Naive thymus-derived CD8-positive, alpha-beta T cell (primary cell): ENCODE data around the gene ULK1. TPM values are rescaled to one million over a fixed set of nuclear protein-coding genes. Genes with fewer than 3 reads are reported as not detected.

Source experiments
- ATAC-seq, 2 donors: fragments of 150-1000 bp; cut with Tn5 transposase in 1 of 2; sonication (Bioruptor Pico), chemical (Tn5 transposase) in 1 of 2; 1 replicate in 1 of 2; 2 replicates in 1 of 2; pipeline ENCODE4 v1.10.0; 2021; ENCODE audit warnings: mild to moderate bottlenecking in 2 of 2, moderate library complexity in 2 of 2
- POLR2A ChIA-PET: fragments of 350-600 bp; sonication (Branson Sonifier 250); formaldehyde crosslinking; loops from one replicate; lab custom pipeline; 2021; ENCODE audit warnings: antibody characterized with exemption; lab: Charles Lee
- DNase-seq, 10 donors: peaks; one replicate each; pipeline versions ENCODE4 v3.0.0 to v3.0.0-alpha.2; 2020 to 2022
- H3K27ac Mint-ChIP-seq, 10 donors: one replicate each; pipeline ENCODE4 v1.8.0; 2020 to 2022; ENCODE audit warnings: mild to moderate bottlenecking in 10 of 10, mixed read lengths in 10 of 10, moderate library complexity in 4 of 10, inconsistent platforms in 1 of 10
- H3K27me3 Mint-ChIP-seq, 5 donors: one replicate each; pipeline ENCODE4 v1.8.0; 2021 to 2022; ENCODE audit warnings: mixed read lengths in 5 of 5
- H3K36me3 Mint-ChIP-seq, 3 donors: one replicate each; pipeline ENCODE4 v1.8.0; 2020 to 2022; ENCODE audit warnings: mixed read lengths in 3 of 3, mild to moderate bottlenecking in 2 of 3, inconsistent platforms in 1 of 3
- H3K4me1 Mint-ChIP-seq, 4 donors: one replicate each; pipeline ENCODE4 v1.8.0; 2021 to 2022; ENCODE audit warnings: mixed read lengths in 4 of 4
- H3K4me3 Mint-ChIP-seq, 10 donors: one replicate each; pipeline ENCODE4 v1.8.0; 2020 to 2022; ENCODE audit warnings: mild to moderate bottlenecking in 10 of 10, mixed read lengths in 10 of 10, moderate library complexity in 6 of 10, inconsistent platforms in 1 of 10
- H3K9me3 Mint-ChIP-seq, 9 donors: one replicate each; pipeline ENCODE4 v1.8.0; 2020 to 2022; ENCODE audit warnings: mixed read lengths in 9 of 9, mild to moderate bottlenecking in 3 of 9, inconsistent platforms in 1 of 9, moderate library complexity in 1 of 9
- polyA plus RNA-seq, 3 donors: library from polyadenylated mRNA; unstranded; fragments of 300-500 nt; fragmentation: Illumina TruSeq; gene quantifications; one replicate each; pipeline ENCODE4 v1.2.3, GENCODE V29; 2021
- total RNA-seq, 8 experiments: library from RNA in 2 of 8; stranded (reverse) in 2 of 8; gene quantifications; one replicate each; pipeline ENCODE4 v1.2.3 and lab custom pipeline; 2021 to 2026

ULK1 gene
- total RNA-seq (10 to 100 TPM; 47.1 to 54.4 TPM), polyA plus RNA-seq (under 1 TPM; 0.43 to 0.76 (median 0.68) TPM), total RNA-seq (lab: John Stamatoyannopoulos, UW) (23.0 to 53.3 (median 35.5) reads per million in 6 experiments)

DNA sequence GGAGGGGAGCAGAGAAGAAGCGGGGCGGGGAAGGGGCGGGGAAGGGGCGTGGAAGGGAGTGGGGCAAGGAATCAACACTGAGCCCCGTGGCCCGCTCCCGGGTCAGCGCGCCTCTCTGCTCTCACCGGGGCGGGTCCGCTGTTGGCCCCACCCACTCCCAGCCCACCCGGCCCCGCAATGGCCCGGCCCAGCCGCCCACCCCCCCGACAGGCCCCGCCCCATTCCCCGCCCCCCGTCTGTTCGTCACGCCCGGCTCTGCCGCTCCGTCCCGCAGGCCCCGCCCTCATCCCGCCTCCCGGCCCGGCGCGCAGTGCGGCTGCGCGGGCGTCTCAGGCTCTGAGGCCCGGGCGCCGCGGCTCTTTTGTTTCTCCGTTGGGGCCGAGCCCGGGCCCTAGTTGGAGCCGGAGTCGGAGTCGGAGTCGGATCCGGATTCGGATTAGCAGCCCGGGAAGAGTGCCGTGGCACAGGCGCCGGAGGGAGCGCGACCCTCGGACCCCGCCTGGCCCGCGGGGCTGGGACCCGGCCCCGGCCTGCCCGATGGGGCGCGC is at the start of gene ULK1:
TSS of gene ULK1 (plus strand) at position 310 of the 548 bp plus-strand sequence. CDS start 380 bp downstream, outside the sequence.
- POLR2A ChIA-PET: no interaction called here
- H3K9me3 Mint-ChIP-seq: no peaks in the 10 kb centered on the region
- ATAC-seq: peak; percentile 80 to 81

DNA sequence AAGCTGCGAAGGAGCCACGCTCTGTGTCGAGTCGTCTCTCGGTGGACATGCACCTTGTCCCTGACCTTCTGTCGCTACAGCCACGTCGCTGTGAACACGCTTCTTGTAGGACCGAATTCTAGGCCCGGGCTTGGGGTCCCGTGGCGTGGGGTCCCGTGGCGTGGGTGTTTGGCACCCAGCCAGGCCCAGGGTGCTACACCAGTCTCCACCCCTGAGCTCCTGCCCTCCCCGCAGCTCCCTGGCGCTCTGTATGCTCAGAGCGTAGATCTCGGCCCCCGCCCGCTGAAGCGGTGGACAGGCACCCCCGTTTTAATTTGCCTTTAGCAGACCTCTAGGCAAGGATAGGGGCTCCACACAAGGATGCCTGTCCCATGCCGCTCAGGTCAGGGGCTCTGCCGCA is 49.8 kb upstream of the ULK1 start:
- H3K27ac Mint-ChIP-seq: no peak overlapping the region
- no peaks in the 10 kb centered on the region for H3K27me3 Mint-ChIP-seq
- POLR2A ChIA-PET: no interaction called here
- no peak for ATAC-seq
- H3K4me1 Mint-ChIP-seq: no peaks in the 10 kb centered on the region
- H3K36me3 Mint-ChIP-seq: no peaks in the 10 kb centered on the region
- no peak overlapping the region for H3K4me3 Mint-ChIP-seq
- H3K9me3 Mint-ChIP-seq: no peaks in the 10 kb centered on the region
- no peak for DNase-seq

More for the DNA sequence above, at the start of gene ULK1:
- peak within 1 kb of the TSS; percentile 76 to 96 (median 88) for H3K27ac Mint-ChIP-seq
- no peaks in the 10 kb centered on the region for H3K27me3 Mint-ChIP-seq
- DNase-seq: peak; percentile 88 to 98 (median 93)
- H3K4me1 Mint-ChIP-seq: peaks cover 11 to 29% (median 20%) of the 10 kb centered on the region in 4 donors
- peak within 1 kb of the TSS; percentile 75 to 95 (median 88) for H3K4me3 Mint-ChIP-seq
- H3K36me3 Mint-ChIP-seq: peaks cover 0 to 2% (median 0%) of the 10 kb centered on the region in 3 donors

DNA sequence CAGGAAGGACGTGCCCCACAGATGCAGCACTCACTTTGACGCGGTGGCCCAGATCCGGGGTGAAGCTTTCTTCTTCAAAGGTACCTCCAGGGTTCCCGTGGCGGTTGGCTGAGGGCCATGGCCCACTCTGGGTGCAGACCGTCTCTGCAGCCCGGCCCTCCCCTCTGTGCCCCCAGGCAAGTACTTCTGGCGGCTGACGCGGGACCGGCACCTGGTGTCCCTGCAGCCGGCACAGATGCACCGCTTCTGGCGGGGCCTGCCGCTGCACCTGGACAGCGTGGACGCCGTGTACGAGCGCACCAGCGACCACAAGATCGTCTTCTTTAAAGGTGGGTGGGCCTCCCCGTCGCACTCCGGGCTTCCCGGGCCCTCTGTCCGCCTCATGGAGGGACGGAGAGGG is 49.3 kb upstream of the ULK1 start:
- Mint-ChIP-seq H3K4me1 (no peaks in the 10 kb centered on the region), H3K27ac (no peak overlapping the region), H3K4me3 (no peak overlapping the region), H3K27me3 (no peaks in the 10 kb centered on the region), H3K36me3 (no peaks in the 10 kb centered on the region), H3K9me3 (no peaks in the 10 kb centered on the region)
- no peak for ATAC-seq
- DNase-seq: no peak
- POLR2A ChIA-PET: no interaction called here

DNA sequence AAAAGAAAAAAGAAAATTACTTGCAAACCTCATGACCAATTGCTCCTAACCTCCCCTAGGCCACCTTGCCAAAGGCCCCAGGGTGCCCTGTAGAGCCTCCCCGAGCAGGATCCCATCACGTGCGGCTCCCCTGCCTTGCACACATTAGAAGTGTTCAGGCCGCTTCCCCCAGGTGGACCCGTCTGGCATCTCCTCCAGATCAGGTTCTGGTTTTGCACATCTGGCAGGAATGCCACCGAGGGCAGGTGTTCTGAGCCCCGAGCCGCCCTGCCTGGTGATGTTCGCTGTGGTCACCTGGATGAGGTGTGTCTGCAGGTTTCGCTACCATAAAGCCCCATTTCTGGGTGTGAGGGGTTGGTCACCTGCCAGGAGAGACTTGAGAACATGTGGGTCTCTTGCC is 47.0 kb upstream of the ULK1 start:
- no peaks in the 10 kb centered on the region for H3K27me3 Mint-ChIP-seq
- H3K4me1 Mint-ChIP-seq: no peaks in the 10 kb centered on the region
- H3K4me3 Mint-ChIP-seq: no peak overlapping the region
- H3K36me3 Mint-ChIP-seq: no peaks in the 10 kb centered on the region
- POLR2A ChIA-PET: no interaction called here
- DNase-seq (no peak), ATAC-seq (no peak)
- H3K27ac Mint-ChIP-seq: peak overlapping the region in 1 of 10 donors; percentile 7
- H3K9me3 Mint-ChIP-seq: no peaks in the 10 kb centered on the region

DNA sequence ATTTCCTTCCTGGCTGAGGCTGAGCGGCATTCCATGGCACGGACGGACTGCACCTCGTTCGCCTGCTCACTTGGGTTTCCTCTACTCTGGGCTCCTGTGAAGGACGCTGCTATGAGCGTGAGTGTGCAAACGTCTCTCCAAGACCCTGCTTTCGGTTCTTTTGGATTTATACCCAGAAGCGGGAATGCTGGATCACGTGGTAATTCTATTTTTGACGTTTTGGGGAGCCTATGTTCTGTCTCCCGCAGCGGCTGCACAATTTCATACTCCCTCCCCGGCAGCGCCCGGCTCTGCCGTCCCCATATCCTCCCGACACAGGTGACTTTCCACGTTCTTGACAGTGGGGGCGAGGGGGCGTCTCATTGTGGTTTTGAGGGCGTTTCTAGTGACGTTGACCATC is 45.7 kb upstream of the ULK1 start:
- no peak for DNase-seq
- H3K36me3 Mint-ChIP-seq: no peaks in the 10 kb centered on the region
- POLR2A ChIA-PET: no interaction called here
- no peak for ATAC-seq
- peaks cover 0 to 6% (median 0%) of the 10 kb centered on the region in 5 donors for H3K27me3 Mint-ChIP-seq
- H3K4me1 Mint-ChIP-seq: peaks cover 0 to 4% (median under 1%) of the 10 kb centered on the region in 4 donors
- H3K4me3 Mint-ChIP-seq: no peak overlapping the region
- H3K27ac Mint-ChIP-seq: no peak overlapping the region
- no peaks in the 10 kb centered on the region for H3K9me3 Mint-ChIP-seq

DNA sequence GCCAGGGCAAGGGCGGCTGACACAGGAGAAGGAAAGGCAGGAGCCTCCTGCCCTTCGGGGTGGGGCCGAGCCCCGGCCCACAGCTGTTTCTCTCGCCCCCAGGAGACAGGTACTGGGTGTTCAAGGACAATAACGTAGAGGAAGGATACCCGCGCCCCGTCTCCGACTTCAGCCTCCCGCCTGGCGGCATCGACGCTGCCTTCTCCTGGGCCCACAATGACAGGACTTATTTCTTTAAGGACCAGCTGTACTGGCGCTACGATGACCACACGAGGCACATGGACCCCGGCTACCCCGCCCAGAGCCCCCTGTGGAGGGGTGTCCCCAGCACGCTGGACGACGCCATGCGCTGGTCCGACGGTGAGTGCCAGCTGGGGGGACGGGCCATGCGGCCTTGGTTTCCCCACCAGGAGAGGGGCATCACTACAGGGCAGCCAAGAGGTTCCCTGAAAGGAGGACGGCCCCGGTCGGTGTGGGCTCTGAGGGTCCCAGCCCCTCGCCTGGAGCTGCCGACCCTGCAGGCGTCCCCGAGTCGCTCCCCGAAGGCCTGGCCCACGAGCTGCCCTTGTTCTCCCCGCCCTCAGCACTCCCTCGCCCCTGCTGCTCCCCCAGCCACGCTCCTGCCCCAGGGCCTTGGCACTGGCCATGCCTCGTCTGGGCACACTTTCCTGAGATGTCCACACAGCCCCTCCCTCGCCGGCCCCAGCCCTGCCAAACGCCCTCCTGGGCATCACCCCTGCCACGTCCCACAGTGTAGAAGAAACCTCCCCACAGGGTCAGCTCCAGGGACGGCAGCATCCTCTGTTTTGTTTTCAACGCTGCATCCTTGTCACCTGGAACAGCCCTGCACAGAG is 44.5 kb upstream of the ULK1 start:
- POLR2A ChIA-PET: no interaction called here
- ATAC-seq (no peak), DNase-seq (no peak)
- Mint-ChIP-seq H3K27ac (no peak overlapping the region), H3K36me3 (no peaks in the 10 kb centered on the region), H3K27me3 (peaks cover 0 to 11% (median 0%) of the 10 kb centered on the region in 5 donors), H3K4me3 (no peak overlapping the region), H3K9me3 (no peaks in the 10 kb centered on the region), H3K4me1 (peaks cover 0 to 4% (median under 1%) of the 10 kb centered on the region in 4 donors)

DNA sequence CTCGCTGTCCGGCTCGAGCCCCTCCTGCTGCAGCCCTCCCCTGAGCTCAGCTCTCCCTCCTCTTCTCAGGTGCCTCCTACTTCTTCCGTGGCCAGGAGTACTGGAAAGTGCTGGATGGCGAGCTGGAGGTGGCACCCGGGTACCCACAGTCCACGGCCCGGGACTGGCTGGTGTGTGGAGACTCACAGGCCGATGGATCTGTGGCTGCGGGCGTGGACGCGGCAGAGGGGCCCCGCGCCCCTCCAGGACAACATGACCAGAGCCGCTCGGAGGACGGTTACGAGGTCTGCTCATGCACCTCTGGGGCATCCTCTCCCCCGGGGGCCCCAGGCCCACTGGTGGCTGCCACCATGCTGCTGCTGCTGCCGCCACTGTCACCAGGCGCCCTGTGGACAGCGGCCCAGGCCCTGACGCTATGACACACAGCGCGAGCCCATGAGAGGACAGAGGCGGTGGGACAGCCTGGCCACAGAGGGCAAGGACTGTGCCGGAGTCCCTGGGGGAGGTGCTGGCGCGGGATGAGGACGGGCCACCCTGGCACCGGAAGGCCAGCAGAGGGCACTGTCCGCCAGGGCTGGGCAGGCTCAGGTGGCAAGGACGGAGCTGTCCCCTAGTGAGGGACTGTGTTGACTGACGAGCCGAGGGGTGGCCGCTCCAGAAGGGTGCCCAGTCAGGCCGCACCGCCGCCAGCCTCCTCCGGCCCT is 43.4 kb upstream of the ULK1 start:
- POLR2A ChIA-PET: no interaction called here
- Mint-ChIP-seq H3K9me3 (no peaks in the 10 kb centered on the region), H3K4me3 (no peak overlapping the region), H3K27me3 (peaks cover 0 to 11% (median 4%) of the 10 kb centered on the region in 5 donors), H3K36me3 (no peaks in the 10 kb centered on the region), H3K4me1 (peaks cover 0 to 4% (median under 1%) of the 10 kb centered on the region in 4 donors), H3K27ac (no peak overlapping the region)
- ATAC-seq (peak in 1 of 2 donors; percentile 39), DNase-seq (peak in 2 of 10 donors; percentile 10 to 27)

DNA sequence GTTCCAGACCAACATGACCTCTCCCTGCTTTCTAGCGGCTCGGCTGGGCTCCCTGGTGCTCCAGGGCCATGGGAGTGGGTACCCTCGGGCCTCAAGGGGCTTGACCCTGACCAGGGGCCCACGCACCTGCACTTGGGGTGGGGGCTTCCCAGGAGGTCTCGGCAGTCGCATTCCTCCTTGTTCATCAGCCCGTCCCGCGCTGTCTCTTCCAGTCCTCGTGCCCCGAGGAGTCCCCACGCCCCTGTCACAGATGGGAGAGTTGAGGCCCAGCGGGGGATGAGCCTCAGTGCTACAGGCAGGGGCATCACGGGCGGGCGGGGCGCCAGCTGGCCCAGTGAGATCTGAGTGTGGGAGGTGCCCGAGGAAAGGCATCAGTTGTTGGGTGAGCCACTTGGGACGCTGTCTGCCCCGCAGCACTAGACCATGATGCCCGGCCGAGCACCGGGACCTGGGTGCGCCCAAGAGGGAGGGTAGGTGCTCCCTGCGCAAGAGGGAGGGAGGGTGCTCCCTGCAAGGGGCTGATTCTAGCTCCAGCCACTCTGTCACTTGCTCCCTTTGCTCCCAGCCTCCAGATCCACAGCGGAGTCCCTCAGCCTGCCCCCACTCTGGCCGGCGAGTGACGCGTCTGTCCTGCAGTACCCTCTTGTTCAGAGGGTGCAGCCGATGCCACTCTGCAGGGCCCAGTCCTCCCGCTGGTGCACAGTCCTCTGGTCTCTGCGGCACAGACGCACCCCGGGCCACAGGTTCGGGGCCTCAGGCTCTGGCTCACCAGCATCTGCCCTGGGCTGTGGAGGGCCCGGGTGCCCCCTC is 42.5 kb upstream of the ULK1 start:
- peaks cover 0 to 5% (median 3%) of the 10 kb centered on the region in 4 donors for H3K4me1 Mint-ChIP-seq
- DNase-seq (no peak), ATAC-seq (no peak)
- POLR2A ChIA-PET: no interaction called here
- no peaks in the 10 kb centered on the region for H3K36me3 Mint-ChIP-seq
- no peak overlapping the region for H3K27ac Mint-ChIP-seq
- peaks cover 0 to 16% (median 11%) of the 10 kb centered on the region in 5 donors for H3K27me3 Mint-ChIP-seq
- H3K9me3 Mint-ChIP-seq: no peaks in the 10 kb centered on the region
- H3K4me3 Mint-ChIP-seq: no peak overlapping the region

DNA sequence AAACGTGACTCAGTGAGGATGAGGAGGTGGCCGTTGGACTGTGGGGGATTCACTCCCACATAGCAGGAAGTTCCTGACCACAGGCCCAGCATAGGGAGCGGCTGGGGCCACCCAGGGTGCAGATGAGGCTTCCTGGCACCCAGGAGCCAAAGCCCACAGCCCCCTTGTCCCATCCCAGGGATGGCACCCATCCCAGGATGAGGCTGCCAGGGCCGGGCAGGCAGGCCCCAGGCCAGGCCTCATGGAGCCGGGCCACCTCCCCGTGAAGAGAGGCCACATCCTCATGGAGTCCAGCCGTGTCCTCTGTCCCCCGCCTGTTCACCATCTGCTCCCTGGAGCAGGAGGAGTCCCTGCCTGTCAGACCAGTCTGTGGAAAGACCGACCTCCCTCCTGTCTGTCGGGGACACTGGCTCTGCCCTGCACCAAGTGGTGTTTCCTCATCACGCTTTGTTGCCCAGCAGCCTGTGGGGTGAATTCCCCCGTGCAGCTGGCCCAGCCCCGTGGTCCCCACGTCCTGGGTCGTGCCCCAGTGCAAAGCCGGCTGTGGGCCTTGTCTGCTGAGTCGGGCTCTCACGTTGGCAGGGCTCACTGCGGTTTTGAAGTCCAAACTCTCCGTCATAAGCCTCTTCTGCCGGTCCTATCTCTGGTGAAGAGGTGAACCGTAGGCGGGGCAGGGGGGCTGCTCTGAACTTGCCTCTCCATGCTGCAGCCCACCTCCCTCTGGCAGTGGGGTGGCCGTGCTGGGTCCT is 41.7 kb upstream of the ULK1 start:
- peaks cover 0 to 18% (median 16%) of the 10 kb centered on the region in 5 donors for H3K27me3 Mint-ChIP-seq
- peak overlapping the region in 1 of 10 donors; percentile 67 for H3K27ac Mint-ChIP-seq
- no peak for DNase-seq
- H3K4me3 Mint-ChIP-seq: no peak overlapping the region
- POLR2A ChIA-PET: interaction anchor here (0.7 kb wide), 1 partner anchor 237 kb away, joined by 9 read pairs; no protein-coding TSS in a partner anchor
- ATAC-seq: no peak
- H3K9me3 Mint-ChIP-seq: no peaks in the 10 kb centered on the region
- no peaks in the 10 kb centered on the region for H3K36me3 Mint-ChIP-seq
- H3K4me1 Mint-ChIP-seq: peaks cover 0 to 8% (median 3%) of the 10 kb centered on the region in 4 donors

DNA sequence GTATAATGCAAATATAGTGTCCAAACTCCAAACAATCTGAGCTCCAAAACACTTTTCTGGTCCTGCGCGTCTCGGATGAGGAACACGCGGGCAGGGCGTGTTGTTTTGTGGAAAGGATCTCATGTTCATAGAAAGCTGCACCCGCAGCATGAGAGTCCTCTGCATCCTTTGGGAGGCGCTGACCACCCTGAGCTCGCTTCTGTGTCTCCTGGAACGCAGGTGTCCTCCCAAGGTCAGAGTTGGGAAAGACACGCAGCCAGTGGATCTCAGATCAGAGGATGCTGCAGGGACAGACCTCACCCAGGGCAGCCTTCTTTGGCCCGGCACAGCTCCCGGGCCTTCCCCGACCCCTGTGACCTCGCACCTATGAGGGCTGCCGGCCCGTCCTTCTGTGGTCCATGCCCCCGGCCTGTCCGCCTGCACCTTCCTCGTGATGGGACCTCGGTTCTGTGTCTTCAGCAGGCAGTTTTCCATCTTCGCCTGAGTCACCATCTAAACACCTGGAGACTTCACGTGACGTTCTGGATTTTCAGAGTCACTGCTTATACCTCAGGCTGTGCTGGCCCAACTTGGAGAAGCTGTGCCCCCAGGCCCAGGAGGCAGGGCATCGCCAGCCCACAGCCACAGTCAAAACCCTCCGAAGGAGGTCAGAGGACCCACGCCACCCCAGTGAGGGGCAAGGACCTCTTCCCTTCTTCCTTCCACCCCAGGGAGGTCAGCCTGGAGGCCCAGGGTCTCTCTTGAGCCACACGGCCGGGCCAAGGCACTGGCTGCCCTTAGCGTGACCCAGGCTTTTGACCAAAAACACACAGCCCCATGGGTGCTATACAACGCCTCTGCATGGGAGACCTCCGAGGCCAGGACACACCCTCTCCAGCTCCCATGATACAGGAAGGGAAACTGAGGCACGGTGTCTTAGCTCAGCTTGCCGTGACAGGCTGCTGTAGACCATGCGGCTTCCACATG is 40.3 kb upstream of the ULK1 start:
- H3K27me3 Mint-ChIP-seq: peaks cover 2 to 26% (median 16%) of the 10 kb centered on the region in 5 donors
- no peak overlapping the region for H3K27ac Mint-ChIP-seq
- H3K4me3 Mint-ChIP-seq: no peak overlapping the region
- POLR2A ChIA-PET: interaction anchor here (0.6 kb wide), 1 partner anchor 143 kb away, joined by 4 read pairs; no protein-coding TSS in a partner anchor
- peaks cover 0 to 8% (median 3%) of the 10 kb centered on the region in 4 donors for H3K4me1 Mint-ChIP-seq
- H3K9me3 Mint-ChIP-seq: no peaks in the 10 kb centered on the region
- no peak for ATAC-seq
- DNase-seq: no peak
- no peaks in the 10 kb centered on the region for H3K36me3 Mint-ChIP-seq
